Ectodermal cell (in vitro differentiated cells): ENCODE data around the gene HDLBP.

Source experiments
- H3K27ac ChIP-seq: 2 replicates; pipeline ENCODE4 v1.7.0; 2013; ENCODE audit warnings: mild to moderate bottlenecking, low read depth, low read length; ENCODE audit not compliant: insufficient read depth, poor library complexity, severe bottlenecking
- H3K27me3 ChIP-seq: 2 replicates; pipeline ENCODE4 v1.7.0; 2013; ENCODE audit warnings: mild to moderate bottlenecking, low read length; ENCODE audit not compliant: insufficient read depth, control insufficient read depth, poor library complexity, severe bottlenecking
- H3K36me3 ChIP-seq: one replicate; pipeline ENCODE4 v1.7.0; 2013; ENCODE audit warnings: low read length; ENCODE audit not compliant: control insufficient read depth, insufficient read depth
- H3K4me1 ChIP-seq: one replicate; pipeline ENCODE4 v1.7.0; 2013; ENCODE audit warnings: low read length; ENCODE audit not compliant: control insufficient read depth, insufficient read depth
- H3K4me3 ChIP-seq: 2 replicates; pipeline ENCODE4 v1.7.0; 2013; ENCODE audit warnings: low read depth, low read length, control low read depth; ENCODE audit not compliant: insufficient read depth
- H3K9me3 ChIP-seq: 2 replicates; pipeline ENCODE4 v1.7.0; 2013; ENCODE audit warnings: mild to moderate bottlenecking, low read length, moderate library complexity; ENCODE audit not compliant: control insufficient read depth
- WGBS, 2 experiments: methylation state at CpG; one replicate each; pipeline ENCODE4 v1.1.7; 2013; ENCODE audit warnings: missing lambda C conversion rate in 2 of 2; 5-methylcytosine and 5-hydroxymethylcytosine counted together

HDLBP gene

GRCh38 chr2:241177526-241178334 is 137.7 kb downstream of the HDLBP start:
- 96% methylated on average over 12 of the region's 12 CpGs for WGBS, 2 experiments
- Histone ChIP-seq H3K4me1 (no peaks in the 10 kb centered on the region), H3K4me3 (no peak overlapping the region), H3K36me3 (no peaks in the 10 kb centered on the region), H3K27ac (no peak overlapping the region), H3K27me3 (no peaks in the 10 kb centered on the region), H3K9me3 (no peaks in the 10 kb centered on the region)
